ENCODE data around the gene ABCC1.
A peak's percentile ranks its signal among the peaks of the same experiment; 100 is the strongest.

The ABCC1 gene

DNA sequence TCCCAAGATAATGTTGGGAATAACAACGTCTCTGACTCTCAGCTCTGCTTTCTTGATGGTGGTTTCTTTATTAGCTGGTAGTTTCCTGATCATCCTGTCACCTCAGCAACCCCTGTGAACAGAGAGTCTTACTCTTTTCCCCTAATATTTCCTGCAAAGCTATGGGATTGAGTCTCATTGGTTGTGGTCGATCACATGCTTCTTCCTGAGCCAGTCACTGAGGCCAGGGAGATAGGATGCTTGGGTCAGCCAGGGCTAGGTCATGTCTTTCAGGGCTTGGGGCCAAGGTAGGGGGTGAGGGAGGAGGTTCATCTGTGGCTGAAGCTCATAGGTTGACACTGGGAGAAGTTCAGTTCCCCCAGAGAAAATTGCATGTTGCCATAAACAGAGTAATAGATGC, 114.3 kb downstream of the ABCC1 start:
- Mint-ChIP-seq H3K36me3 (ENCODE audit: low read depth) (peaks cover 51% of the 10 kb centered on the region), H3K27ac (no peak overlapping the region)
- no peak for DNase-seq

DNA sequence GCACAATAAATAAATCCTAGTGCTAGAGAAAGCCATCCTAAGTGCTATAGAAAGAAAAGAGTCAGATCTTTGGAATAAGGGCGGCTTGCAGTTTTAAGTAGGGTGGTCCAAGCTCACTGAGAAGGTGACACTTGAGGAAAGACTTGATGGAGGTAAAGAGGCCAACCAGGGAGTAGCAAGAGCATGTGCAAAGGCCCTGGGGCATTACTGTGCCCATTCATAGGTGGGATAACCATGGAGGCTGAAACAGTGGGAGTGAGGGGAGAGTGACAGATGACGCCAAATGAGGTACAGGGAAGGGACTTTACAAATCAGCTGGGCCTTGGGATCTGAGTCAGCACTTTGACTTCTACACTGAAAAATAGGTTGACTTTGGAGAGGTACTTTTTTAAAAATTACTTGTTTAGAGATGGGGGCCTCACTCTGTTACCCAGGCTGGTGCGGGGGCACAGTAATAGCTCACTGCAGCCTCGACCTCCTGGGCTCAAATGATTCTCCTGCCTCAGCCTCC, 115.5 kb downstream of the ABCC1 start:
- Mint-ChIP-seq H3K9me3 (no peaks in the 10 kb centered on the region), H3K4me3 (no peak overlapping the region), H3K27me3 (ENCODE audit: low read depth, poor library complexity) (no peaks in the 10 kb centered on the region), H3K36me3 (ENCODE audit: low read depth) (peaks cover 51% of the 10 kb centered on the region), H3K4me1 (peaks cover 14% of the 10 kb centered on the region), H3K27ac (no peak overlapping the region)
- TF ChIP-seq, protein P1, sequence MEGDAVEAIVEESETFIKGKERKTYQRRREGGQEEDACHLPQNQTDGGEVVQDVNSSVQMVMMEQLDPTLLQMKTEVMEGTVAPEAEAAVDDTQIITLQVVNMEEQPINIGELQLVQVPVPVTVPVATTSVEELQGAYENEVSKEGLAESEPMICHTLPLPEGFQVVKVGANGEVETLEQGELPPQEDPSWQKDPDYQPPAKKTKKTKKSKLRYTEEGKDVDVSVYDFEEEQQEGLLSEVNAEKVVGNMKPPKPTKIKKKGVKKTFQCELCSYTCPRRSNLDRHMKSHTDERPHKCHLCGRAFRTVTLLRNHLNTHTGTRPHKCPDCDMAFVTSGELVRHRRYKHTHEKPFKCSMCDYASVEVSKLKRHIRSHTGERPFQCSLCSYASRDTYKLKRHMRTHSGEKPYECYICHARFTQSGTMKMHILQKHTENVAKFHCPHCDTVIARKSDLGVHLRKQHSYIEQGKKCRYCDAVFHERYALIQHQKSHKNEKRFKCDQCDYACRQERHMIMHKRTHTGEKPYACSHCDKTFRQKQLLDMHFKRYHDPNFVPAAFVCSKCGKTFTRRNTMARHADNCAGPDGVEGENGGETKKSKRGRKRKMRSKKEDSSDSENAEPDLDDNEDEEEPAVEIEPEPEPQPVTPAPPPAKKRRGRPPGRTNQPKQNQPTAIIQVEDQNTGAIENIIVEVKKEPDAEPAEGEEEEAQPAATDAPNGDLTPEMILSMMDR (IDR thresholded peaks at IDR 0.05), result no peak
- DNase-seq, result no peak

More for the DNA sequence above, 114.3 kb downstream of the ABCC1 start:
- H3K4me1 Mint-ChIP-seq, result peaks cover 14% of the 10 kb centered on the region
- H3K27me3 Mint-ChIP-seq (ENCODE audit: low read depth, poor library complexity), result no peaks in the 10 kb centered on the region
- no peaks in the 10 kb centered on the region for H3K9me3 Mint-ChIP-seq
- no peak overlapping the region for H3K4me3 Mint-ChIP-seq
- TF ChIP-seq, protein P1 (IDR thresholded peaks at IDR 0.05), result no peak

DNA sequence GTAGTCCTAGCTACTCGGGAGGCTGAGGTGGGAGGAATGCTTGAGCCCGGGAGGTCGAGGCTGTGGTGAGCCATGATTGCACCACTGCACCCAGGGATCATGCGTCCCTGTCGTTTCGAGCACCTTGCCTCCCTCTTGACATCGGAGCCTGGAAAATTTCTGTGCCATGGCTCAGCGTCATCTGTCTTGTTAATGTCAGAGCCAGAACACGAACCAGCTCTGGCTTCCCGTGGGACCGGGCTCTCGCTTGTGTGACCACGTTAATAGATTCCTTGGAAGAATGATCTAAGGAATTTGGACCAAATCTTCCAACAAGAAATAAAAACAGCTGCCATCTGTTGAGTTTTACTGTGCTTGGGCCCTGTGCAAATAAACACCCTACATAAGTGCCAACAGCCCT, 117.7 kb downstream of the ABCC1 start:
- Mint-ChIP-seq H3K27me3 (ENCODE audit: low read depth, poor library complexity) (no peaks in the 10 kb centered on the region), H3K4me1 (peaks cover 14% of the 10 kb centered on the region), H3K27ac (no peak overlapping the region), H3K4me3 (no peak overlapping the region), H3K36me3 (ENCODE audit: low read depth) (peaks cover 50% of the 10 kb centered on the region), H3K9me3 (no peaks in the 10 kb centered on the region)
- TF ChIP-seq, protein P1 (IDR thresholded peaks at IDR 0.05), result no peak
- peak; percentile 10 for DNase-seq

DNA sequence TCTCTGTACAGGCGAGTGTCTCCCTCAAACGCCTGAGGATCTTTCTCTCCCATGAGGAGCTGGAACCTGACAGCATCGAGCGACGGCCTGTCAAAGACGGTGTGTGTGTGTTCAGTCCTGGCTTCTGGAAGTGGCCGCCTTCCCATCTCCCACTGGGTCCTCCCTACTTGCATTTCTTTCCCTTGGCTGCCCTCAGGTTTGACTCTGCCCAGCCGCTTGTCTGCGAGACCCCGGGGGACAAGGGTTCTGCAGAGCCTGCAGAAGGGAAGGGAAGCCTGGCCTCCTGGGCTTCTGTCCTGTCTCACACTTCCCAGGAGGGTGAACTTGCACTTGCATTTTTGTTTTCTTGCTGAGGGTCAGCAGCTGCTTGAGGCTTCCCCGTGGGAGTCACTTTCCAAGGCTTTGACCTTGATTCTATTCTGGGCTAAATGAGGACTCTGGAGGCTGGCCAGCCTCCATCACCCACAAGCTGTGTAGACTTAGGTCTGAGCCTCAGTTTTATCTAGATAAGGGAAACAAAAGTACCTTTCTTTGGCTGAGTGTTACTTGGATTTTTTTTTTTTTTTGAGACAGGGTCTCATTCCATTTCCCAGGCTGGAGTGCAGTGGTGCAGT, 122.3 kb downstream of the ABCC1 start:
- DNase-seq, result no peak
- H3K4me1 Mint-ChIP-seq, result peaks cover 35% of the 10 kb centered on the region

DNA sequence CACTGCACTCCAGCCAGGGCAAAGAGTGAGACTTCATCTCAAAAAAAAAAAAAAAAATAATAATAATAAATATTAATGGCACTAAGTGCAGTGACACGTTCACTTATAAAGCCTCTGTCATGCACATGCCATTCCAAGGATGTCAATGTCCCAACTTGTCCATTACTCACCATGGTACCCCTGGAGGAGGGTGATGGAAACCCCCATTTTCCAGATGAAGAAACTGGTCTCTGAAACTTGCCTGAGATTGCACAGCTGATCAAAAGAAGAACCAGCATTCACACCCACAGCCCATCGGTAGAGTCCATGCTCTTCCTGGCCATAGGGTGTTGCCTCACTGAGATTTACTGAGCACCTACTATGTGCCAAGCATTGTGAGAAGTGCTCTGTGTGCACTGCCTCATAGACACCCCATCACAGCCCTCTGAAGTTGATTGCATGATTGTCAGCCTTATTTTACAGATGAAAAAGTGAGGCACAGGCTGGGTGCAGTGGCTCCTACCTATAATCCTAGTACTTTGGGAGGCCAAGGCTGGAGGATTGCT, 123.7 kb downstream of the ABCC1 start:
- Mint-ChIP-seq H3K36me3 (ENCODE audit: low read depth) (peaks cover 41% of the 10 kb centered on the region), H3K9me3 (no peaks in the 10 kb centered on the region), H3K4me3 (no peak overlapping the region), H3K4me1 (peaks cover 28% of the 10 kb centered on the region), H3K27me3 (ENCODE audit: low read depth, poor library complexity) (peaks cover 4% of the 10 kb centered on the region), H3K27ac (no peak overlapping the region)
- no peak for DNase-seq
- TF ChIP-seq, protein P1 (IDR thresholded peaks at IDR 0.05), result no peak

More for the DNA sequence above, 122.3 kb downstream of the ABCC1 start:
- H3K36me3 Mint-ChIP-seq (ENCODE audit: low read depth), result peaks cover 41% of the 10 kb centered on the region
- H3K27me3 Mint-ChIP-seq (ENCODE audit: low read depth, poor library complexity), result peaks cover 3% of the 10 kb centered on the region
- TF ChIP-seq, protein P1 (IDR thresholded peaks at IDR 0.05), result no peak
- no peaks in the 10 kb centered on the region for H3K9me3 Mint-ChIP-seq
- H3K27ac Mint-ChIP-seq, result peak overlapping the region; percentile 74
- H3K4me3 Mint-ChIP-seq, result no peak overlapping the region

All from nephron progenitor cell (in vitro differentiated cells).